Bone marrow (tissue), 2 donors: Measurements from ENCODE around the gene C22orf15.

Experiments used
- DNase-seq, 2 donors: peaks; one replicate each; lab custom pipeline; 2025; lab: John Stamatoyannopoulos, UW

C22orf15 gene

GRCh38 chr22:23772649-23773473 is 10.1 kb downstream of the C22orf15 start, which contains the start of gene MMP11:
TSS of gene MMP11 (plus strand) at chr22:23772849. CDS start at chr22:23772871, 22 bp downstream.
- no peak for DNase-seq

GRCh38 chr22:23773483-23774113 is 10.8 kb downstream of the C22orf15 start:
- DNase-seq, result no peak

DNA sequence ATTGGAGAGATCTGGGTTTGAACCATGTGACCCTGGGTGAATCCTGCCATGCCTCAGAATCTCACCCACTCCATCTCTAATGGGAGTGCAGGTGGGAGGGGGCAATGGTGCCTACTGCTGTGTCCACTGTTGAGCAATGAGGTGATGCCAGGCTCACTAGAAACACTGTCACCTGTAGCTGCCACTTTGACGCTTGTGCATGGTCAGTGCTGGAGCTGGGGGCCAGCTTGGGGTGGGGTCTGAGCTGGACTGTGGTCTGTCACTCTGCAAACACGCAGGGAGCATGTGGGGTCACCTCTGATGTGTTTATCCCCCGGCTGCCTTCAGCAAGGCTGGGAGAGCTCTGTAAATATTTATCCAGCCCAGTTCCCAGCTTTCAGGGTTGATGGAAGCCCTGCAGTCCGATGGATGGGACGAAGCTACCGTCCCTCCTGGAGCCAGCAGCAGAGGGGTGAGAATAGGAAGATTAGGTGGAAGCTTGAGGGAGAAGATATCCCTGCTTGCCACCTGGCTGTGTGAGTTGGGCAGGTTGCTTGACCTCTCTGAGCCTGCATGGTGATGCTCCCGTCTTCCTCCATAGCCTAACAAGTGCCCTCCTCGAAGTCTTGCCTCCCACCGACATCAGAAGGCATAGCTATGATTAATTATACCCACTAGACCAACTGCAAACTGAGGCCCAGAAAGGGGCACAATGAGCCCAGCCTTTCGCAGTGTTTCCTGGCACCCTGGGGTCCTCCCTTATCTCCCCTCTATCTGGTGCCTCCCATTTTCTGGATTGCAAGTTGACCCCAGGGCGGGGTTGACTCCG is 11.5 kb downstream of the C22orf15 start:
- DNase-seq, result no peak

GRCh38 chr22:23774922-23775436 is 12.2 kb downstream of the C22orf15 start:
- no peak for DNase-seq

GRCh38 chr22:23775779-23776375 is 13.1 kb downstream of the C22orf15 start:
- DNase-seq, result no peak

- no peak for DNase-seq
Measured at GRCh38 chr22:23777776-23778576, 15.2 kb downstream of the C22orf15 start.

DNA sequence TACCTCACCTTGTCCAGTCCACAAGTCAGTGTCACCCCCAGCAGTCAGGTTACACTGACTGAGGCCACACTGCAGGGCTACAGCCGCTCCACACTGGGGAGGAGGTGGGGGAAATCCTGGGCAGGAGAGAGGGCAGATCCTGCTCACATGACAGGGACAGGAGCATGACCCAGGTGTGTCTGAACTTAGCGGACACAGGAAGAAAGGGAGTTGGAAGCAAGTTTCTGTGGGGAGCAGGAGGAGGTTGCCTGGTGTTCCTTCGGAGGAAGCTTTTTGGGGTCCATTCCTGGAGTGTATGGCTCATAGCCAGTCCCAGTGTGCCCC is 15.7 kb downstream of the C22orf15 start:
- no peak for DNase-seq

GRCh38 chr22:23779083-23779482 is 16.3 kb downstream of the C22orf15 start:
- DNase-seq, result no peak

- no peak for DNase-seq
Measured at GRCh38 chr22:23779731-23780130, 16.9 kb downstream of the C22orf15 start.

- no peak for DNase-seq
Measured at GRCh38 chr22:23780146-23780748, 17.5 kb downstream of the C22orf15 start.

- no peak for DNase-seq
Measured at GRCh38 chr22:23781065-23781464, 18.3 kb downstream of the C22orf15 start.

DNA sequence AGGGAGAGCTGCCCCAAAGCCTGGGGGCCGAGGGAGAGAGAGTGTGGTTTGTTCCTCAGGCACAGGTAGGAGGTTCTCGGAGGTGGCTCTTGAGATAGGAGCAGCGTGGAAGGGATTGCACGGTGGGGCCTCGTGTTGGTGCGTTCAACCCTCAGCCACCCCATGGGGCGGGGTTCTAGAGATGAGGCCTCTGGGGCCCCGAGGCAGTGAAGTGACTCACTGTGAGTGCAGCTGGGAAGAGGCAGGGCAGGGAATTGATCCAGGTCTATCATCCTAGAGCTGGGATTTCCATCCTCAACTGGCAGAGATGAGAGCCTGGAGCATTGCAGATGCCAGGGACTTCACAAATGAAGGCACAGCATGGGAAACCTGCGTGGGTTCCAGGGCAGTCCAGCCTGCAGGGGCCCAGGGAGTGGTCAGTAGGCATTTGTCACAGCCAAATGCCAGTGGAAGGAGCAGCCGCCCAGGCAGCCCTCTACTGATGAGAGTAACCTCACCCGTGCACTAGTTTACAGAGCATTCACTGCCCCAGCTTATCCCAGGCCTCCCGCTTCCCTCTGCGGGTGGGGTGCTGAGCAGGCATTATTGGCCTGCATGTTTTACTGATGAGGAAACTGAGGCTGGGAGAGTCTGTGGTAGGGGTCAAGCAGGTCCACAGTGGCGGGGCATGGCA is 18.9 kb downstream of the C22orf15 start:
- DNase-seq, result no peak

DNA sequence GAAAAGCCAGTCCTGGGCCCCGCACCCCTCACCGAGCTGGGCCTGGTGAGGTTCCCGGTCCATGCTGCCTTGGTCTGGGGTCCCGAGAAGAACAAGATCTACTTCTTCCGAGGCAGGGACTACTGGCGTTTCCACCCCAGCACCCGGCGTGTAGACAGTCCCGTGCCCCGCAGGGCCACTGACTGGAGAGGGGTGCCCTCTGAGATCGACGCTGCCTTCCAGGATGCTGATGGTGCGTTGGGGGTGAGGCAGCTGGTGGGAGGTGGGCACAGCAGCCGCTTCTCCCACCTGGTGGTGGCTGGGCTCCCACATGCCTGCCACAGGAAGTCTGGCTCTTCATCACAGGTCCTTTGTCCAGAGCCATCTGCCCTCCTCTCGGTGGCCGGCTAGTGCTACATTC is 19.5 kb downstream of the C22orf15 start:
- no peak for DNase-seq

DNA sequence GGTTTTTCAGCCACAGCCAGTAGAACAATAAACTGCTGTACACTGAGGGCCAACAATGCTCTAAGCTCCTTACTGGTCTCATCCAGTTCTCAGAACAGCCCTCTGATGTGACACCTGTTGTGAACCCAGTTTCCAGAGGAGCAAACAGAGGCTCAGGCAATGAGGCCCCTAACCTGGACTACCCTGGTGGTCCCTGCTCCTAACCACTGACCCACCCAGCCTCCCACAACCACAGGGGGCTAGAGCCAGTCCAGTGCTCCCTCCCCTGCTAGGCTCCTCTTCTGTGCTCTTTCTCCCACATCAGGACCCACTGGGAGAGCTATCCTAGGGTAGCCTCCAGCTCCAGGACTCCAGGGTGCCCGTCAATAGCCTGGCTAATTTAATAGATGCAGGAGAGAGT is 19.9 kb downstream of the C22orf15 start:
- no peak for DNase-seq

GRCh38 chr22:23783265-23784150 is 20.7 kb downstream of the C22orf15 start:
- DNase-seq, result no peak

DNA sequence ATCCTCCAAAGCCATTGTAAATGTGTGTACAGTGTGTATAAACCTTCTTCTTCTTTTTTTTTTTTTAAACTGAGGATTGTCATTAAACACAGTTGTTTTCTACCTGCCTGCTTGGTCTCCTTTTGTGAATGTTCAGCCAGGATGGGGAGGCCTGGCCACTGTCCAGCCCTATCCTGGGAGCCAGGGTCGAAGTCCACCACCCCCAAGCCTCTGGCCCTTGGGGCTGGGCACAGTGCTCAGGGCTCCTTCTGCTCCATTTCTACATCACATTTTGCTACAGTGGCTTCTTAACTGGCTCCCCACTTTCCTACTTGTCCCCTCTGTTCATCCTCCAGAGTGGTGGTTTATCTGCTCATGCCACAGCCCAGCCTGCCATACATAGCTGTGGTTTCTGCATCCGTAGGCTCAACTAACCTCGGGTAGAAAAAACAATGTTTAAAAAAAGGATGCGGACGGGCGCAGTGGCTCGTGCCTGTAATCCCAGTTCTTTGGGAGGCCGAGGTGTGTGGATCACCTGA is 21.5 kb downstream of the C22orf15 start:
- no peak for DNase-seq

DNA sequence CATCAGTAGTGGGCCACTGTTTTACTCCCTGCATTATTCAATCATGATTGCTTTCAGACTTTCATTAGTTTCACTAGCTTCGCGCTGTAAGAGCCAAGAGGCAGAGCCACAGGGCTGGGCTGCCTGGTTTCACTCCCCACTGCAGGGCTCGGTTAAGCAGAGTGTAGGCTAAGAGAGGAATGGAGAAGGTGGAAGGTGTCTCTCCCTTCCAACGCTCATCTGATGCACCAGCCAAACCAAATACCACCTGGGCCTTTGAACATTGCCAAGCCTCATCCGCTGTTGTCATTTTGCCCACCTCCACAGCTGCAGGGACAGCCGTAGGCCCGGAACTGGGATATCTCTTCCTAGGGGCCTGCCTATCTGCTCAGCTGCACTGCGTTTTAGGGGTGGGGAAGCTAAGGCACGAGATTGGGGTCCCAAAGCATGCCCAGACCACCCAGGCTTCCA is 23.5 kb downstream of the C22orf15 start:
- no peak for DNase-seq

GRCh38 chr22:23786752-23787599 is 24.2 kb downstream of the C22orf15 start, which contains the start of gene SMARCB1:
TSS of gene SMARCB1 (plus strand) at chr22:23786966. CDS start at chr22:23787170, 204 bp downstream.
- peak; percentile 67 to 91 for DNase-seq
